ENCODE measurements around the gene ANKS1B.

The ANKS1B gene

DNA sequence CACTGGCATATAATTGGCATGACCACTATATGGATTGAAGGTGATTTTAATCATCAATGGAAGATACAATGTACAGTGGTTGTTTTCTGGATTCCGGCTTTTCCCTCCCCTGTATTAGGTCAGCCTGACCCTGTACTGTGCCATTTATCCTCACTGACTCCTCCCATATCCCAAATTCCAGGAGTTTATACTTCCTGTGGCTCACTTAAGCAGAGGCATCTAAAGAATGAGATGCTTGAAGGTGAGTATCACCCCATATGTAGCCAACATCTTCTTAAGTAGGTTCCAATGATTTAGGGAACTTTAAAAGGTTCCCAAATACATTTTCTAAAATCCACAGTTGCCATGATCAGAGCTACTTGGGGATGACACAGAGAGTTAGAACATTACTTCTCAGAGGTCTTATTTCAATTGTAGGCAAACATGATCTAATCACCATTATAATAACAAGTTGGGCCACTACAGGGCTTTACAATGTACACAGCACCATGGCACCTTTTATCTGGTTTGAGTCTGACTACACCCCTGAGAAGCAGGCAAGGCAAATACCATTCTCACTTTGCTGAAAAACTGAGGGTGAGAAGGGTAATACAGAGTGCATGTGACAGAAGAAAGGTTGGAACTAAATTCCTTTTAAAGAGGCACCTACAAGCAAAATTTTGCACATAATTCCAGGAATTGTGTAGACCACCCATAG lies 549.5 kb downstream of the ANKS1B start:
- DNase-seq: no peak

DNA sequence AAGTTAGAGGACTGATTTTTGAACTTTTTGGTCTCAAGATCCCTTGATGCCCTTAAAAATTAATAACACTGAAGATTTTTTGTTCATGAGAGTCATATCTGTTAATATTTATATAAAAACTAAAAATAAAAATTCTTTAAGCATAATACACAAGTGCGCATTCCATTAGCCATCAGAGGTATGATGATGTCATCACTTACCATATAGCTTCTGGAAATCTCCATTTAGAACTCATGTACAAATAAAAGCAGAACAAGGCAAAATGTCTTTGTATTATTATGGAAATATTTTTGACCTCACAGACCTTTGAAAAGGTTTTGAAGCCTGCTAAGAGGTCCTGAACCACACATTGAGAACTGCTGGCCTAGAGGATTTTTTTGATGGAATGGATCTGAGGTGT lies 551.6 kb downstream of the ANKS1B start:
- DNase-seq: no peak

DNA sequence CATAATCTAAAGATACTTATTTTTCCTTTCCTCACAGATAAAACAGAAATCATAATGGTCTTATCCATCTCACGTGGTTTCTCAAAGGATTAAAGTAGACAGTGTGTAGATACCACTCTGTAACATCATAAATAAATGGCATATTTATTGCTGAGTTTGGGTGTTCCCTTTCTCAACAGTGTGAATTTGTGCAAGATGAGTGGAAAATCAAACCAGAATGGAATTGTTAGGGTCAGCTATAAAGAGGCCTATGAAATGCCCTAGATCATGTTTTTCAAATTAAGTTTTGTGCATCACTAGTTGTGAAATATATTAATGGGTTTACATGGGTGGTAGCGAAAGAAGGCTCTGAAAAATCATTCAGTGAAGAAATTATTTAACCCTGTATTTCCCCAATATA lies 553.5 kb downstream of the ANKS1B start:
- no peak for DNase-seq

DNA sequence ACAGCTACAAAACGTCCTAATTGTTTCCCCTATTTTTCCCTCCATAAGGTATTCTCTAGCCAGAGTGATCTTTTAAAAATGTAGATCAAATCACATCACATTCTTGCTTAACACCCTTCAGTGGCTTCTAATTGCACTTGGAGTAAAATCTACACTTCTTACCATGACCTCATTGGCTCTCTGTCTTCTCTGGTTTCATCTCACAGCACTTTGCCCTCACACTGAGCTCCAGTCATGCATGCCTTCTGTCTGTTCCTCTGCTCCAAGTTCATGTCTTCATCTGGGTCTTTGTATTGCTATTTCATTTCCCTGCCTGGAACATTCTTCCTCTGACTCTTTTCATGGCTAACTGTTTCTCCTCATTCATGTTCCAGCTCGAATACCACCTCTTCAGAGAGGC lies 557.6 kb downstream of the ANKS1B start:
- no peak for DNase-seq

DNA sequence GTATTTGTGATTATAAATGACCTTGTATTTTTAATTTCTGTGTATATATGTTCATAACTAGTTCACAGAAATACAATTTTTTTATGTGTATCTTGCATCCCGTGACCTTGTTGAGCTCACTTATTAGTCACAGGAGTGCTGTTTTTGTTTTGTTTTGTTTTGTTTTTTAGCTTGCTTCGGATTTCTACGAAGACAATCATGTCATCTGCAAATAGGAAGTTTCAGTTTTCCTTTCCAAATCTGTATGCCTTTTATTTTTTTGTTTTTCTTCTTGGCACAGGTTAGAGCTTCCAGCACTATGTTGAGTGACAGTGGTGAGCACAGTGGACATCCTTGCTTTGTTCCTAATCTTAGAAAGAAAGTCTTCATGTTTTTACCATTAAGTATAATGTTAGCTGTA lies 566.4 kb downstream of the ANKS1B start:
- DNase-seq: no peak

DNA sequence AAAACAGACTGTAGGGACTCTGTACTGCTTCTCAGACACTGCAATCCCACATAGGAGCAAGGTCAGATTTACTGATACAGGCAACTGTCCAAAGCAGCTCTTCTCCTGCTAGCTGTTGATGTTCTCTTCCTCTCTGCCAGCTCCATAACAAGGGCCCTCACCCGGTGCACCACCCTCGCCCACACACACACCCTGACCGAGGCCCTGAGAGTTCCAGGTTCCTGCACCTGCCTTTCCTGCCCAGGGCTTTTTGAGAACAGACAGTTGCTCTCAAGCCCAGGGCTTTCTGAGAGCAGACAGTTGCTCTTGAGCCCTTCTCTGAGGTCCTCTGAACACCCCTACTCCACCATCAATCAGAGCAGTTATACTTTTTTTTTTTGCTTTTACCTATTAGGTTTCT lies 571.0 kb downstream of the ANKS1B start:
- no peak for DNase-seq

DNA sequence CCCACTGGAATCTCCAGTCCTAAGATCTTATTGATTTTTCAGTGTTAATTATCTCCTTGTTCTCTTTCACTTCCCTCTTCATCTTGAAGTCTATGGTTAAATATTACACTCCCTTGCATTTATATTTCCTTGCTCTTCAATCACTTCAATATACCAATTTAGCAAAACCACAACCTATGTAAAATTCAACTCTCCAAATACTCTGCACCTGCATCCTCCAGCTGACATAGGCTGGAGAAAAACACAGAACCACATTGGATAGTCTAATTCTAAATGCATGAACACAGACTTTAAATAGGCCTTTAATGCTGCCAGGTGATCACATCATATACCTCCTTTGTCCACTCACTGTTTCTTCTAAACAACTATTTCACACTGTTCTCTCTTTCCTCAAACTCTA lies 591.0 kb downstream of the ANKS1B start:
- no peak for DNase-seq

DNA sequence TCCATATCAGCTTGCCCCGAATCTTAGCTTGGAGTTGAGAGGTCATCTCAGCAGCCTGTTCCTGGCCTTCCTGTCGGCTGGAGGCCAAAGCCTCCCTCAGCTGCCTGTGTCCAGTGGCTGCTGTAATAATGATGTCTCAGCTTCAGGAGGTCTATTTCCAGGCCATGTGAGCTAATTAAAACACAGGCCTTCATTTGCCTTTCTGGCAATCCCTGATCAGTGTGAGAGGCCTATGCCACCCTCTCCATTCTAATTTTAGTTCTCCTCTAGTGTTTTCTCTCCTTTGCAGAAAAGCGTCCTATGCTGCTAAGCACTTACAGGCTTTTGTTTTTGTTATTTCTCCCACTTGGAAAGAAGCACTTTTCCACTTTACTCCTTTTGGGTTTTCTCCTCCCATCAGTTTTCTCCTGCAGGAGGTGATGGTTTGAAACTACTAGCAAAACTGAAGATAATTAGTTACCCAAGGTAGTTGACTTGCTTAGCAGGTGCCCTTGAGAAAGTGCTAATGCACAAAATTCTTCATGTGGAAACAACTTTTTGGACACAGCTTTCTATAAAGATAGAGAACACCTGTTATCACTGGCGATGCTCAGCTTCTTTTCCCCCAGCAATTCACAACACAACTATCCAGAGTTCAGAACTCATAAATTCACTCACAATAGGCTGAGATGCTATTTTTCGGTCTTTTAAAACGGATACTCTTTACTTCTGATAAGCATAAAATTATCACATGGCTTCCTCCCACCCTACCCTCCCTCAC lies 592.5 kb downstream of the ANKS1B start:
- no peak for DNase-seq

DNA sequence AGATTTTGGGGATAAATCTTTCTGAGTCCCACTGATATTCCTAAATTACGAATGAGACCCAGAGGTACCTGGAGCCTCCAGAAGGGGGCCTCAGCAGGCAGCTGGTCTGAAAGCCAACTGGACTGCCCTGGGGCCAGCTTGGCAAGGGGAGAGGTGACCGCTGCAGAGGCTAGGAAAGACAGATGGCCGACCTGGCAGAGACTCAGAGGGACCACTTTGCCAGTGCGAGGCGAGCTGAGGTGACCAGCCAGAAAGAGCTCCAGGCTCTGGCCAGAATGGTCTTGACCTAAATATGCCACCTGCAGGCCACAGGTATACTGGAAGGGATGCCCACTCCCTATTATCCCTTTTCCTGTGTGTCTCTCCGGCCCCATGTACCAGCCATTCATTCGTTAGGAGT lies 594.0 kb downstream of the ANKS1B start:
- DNase-seq: no peak

DNA sequence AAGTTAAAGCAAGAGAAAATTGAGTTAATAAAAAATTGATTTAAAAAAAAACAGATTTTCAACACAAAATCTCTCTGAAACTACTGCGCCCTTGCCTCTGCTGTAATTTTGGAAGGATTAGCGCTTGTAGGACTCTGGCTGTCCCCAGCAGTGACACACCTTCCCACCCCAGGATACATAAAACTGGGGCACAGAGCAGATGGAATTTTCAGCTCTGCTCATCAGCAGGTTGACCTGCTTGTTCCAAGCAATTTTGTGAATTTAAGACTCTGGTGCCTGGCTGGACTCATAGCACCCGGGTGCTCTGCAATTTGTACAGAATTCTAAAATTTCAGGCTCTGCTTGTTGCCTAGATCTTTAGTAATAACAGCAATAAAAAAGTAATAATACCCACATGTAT lies 595.0 kb downstream of the ANKS1B start:
- DNase-seq: no peak

DNA sequence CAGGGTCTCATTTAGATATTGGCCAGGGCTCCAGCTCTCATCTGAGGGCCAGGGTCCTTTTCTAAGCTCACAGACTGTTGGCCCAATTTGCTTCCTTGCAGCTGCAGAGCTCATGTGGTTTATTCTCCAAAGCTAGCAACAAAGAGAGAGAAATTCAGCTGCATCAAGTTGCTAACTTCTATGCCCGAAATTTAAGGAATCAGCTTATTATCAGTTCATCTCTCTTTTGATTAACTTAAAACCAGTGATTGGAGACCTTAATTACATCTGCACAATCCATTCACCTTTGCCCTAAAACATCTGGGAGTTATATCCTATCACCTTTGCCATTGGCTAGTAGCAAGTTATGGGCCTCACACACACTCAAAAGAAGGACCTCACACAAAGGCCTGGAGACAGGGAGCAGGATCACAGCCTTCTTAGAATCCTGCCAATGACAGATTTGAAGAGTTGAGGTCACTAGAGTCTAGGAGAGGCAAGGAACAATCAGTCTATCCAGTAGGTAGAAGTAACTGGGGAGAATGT lies 596.0 kb downstream of the ANKS1B start:
- DNase-seq: no peak

DNA sequence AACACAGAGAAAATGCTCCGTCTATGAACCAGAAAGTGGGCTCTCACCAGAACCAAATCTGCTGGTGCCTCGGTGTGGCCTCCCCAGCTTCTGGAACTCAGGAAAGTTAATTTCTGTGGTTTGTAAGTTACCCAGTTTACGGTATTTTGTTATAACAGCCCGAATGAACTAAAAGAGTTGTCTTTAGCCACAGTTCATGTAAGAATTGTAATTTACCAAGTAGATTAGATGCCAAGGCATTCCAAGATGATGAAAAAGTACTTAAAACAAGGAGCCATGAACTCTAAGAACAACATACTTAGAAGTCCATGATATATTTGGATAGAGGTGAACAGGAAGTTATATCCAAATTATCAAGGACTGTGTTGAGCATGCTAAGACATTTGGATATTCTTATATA lies 597.1 kb downstream of the ANKS1B start:
- DNase-seq: no peak

DNA sequence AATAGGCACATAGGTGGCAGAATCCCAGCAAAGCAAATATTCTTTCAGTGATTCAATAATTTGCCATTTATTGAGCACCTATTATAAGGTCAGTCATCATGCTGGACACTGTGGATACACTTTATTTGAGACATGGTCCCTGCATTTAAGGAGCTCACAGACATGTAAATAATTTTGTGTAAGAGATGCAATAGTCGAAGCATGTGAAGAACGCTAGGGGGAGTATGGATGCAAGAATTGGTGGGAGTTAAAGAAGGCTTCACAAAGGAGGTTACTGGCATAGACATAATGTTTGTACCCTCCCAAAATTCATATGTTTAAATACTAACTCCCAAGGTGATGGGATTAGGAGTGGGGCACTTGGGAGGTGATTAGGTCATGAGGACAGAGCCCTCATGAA lies 597.8 kb downstream of the ANKS1B start:
- peak; percentile 24 for DNase-seq

DNA sequence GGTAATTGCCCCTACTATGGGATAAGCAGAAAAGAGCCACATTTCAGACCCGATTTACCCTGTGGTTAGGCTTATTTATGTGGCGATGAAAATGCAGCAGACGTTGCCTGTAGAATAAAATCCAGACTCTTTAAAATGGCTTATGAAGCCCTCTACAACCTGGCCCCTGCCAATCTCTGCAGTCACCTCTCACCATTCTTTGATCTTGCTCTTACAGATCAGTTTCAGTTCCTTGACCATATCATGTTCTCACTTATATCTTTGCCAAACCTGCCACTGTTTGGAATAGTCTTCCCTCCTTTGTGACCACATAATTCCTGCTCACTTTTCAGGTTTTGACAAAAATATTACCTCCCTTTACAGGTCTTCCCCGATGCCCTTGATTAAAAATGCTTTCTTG lies 601.5 kb downstream of the ANKS1B start:
- DNase-seq: no peak

DNA sequence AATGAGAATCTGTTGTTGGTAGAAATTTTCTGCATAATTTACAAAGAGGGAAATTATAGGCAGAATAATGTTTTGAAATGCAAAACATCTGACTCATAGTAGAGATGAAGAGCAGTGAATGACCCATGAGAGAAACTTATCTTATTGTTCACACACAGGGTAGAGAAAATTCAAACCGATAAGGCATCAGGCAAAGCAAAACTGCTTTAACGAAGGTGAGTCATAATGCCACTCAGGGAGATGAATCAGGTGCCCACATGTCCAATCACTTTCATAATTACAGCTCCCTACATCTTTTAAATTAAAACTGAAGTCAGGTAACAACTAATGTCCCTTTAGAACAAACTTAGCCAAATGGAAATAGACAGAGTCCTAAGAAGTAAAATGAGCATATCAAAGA lies 602.7 kb downstream of the ANKS1B start:
- no peak for DNase-seq

DNA sequence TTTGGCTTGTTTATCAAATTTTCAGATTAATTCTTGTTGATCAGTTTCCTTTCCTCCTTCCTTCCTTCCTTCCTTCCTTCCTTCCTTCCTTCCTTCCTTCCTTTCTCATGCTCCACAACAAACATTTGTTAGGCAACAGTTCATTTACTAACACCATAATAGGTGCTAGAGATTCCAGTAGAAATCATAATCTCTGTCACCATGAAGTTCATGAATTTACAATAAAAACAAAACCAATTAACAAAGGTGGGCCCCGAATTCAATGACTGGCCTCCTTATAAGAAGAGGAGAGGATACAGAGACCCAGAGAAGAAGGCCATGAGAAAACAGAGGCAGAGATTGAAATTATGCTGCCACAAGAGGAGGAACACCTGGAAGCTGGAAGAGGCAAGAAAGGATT lies 604.0 kb downstream of the ANKS1B start:
- no peak for DNase-seq

DNA sequence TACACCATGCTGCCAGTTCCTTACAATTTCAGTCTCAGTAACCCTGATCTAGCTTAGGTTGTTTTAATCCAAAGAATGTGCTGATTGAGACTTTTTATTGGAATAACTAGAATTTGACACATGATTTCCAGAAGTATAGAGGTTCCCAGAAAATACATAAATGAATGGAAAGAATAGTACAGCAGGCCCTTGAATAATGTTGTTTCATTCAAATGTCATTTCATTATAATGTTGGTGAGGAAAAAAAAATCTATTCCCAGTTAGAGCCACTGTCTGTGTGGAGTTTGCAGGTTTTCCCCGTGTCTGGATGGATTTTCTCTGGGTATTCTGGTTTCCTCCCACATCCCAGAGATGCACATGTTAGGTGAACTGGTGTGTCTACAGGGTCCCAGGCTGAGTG lies 610.7 kb downstream of the ANKS1B start:
- DNase-seq: no peak

DNA sequence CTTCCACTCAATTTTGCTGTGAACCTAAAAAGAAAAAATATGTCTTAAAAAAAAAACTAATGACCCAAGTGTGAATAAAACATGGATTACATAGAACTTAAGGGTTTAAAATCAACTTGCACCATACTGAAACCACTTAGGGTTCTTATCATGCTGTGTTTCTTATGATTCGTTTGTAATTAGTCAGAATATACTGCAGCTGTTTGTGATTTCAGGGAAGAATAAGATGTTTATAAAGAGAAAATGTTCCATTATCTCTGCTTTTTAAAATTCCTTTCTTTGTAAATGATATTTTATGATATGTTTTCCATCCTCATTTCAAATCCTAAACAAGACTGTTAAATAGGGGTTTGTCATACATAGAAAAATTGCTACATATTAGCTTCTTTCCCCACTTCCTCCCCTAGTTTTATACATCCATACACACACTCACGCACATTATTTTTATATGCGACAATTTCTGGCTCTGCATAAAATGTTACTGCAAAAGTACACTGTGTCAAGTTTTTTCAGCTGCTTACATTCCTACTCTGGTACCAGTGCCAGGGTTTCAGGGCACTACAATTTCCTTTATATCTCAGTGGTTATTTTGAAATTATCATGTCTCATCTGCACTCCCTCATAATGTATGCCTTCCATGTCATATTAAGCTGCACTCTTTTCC lies 612.3 kb downstream of the ANKS1B start:
- no peak for DNase-seq

DNA sequence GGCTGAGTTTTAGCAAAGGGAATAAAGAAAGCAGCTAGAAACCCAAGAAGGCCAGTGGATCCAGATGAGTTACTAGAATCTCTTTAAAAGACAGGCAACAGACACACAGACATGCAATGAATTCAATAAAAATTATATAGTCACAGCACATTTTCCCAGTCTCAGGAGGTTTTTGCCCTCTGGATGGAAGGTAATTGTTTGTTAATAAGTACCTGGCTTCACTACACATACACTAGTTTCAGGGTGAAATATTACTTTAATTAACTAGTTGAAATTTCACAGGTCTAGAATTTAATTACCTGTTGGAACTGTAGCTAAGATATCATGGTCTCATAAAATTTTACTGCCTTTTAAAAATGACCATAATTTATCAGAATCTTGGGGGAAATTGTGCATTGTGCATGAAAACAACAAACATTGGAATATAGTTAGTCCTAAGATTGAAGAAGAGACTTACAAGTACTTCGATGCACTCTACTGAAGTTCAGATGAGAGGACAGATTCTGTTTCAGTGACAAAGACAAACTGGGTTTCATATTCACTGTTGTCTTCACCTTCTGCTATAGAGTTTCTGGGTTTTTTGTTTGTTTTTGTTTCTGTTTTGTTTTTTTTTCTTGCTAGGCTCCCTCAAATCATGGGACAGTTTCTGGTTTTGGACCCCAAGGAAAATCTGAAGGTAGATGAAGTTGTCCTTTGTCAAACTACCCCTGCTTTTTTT lies 614.2 kb downstream of the ANKS1B start:
- no peak for DNase-seq

DNA sequence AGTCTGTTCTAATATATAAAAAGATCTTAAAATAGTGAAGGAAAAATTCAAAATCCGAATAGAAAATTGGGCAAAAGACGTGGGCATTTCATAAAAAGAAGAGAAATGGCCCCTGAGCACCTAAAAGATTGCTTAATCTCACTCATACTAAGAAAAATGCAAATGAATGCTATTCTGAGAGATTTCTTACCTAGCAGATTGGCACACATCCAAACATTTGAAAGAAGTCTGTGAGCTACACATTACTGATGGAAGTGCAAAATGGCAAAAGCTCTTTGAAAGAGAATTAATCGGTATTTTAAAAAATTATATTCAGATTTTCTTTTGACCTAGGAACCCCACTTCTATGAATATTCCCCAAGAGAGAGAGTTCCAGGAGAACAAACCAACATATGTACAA lies 617.6 kb downstream of the ANKS1B start:
- DNase-seq: no peak

DNA sequence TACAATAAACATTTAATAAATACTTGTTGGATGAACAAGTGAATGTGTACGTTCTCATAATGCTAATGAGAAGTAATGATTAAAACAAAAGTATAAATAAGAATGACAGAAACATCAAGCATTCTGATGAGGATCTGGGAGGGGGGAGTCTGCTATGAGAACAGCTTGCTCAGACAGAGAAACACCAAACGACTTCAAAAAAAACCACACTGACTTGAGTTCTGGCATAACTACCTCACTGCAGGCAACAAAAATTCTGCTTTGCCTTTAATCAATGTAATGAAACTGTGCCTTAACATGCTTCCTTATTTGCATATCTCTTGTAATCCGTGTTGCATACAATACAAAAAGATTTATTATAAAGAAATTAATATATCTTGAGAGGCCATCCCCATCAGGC lies 632.5 kb downstream of the ANKS1B start:
- DNase-seq: no peak

DNA sequence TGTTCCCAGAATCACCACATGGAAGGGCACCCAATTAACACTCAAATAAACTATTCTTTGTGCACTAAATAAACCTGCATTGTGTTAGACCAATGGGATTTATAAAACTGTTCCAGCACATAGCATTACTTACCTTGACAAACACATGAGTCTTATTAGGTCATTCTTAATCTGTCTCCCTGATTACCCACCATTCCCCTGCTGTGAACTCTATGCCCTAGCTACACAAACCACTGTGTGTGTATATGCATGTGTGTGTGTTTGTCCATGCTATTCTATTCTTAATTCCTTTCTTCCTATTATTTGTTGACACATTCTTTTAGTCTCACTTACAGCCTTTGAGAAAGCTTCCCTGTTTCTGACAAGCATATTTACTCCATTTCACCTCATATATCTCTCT lies 640.8 kb downstream of the ANKS1B start:
- DNase-seq: no peak

DNA sequence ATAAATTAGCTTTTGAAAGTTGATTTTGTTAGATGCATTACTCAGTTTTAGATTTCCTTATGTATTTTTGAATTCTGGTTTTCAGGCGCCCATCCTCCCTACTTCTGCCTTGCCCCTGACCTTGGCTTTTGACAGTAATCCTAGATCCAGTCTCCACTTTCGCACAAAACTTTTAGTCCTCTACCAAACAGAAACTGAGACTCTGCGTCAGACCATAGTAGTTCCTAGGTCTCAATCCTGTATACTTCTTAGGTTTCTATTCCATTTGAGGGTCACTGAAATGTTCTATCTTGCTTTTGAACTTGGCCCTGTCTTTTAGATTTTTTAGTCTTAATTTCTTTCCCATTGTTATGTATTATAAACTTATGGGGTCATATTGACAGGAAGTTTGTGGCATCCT lies 645.1 kb downstream of the ANKS1B start:
- no peak for DNase-seq

Measured in hematopoietic multipotent progenitor cell treated with erythropoietin and hydrocortisone succinate and interleukin-3 and kit ligand, for 6 days (in vitro differentiated cells).